Liver (tissue), 9 donors: ENCODE results near the gene ANO8. TPM values are rescaled to one million over a fixed set of nuclear protein-coding genes. Genes with fewer than 3 reads are reported as not detected.

ENCODE experiments used
- DNase-seq: peaks from one replicate; pipeline ENCODE4 v3.0.0-alpha.2; 2017; ENCODE audit warnings: low spot score
- H3K27ac ChIP-seq, 2 donors: one replicate each; pipeline ENCODE4 v1.7.0; 2013; ENCODE audit warnings: inconsistent platforms in 2 of 2, low read length in 2 of 2, control low read depth in 1 of 2, low read depth in 1 of 2, mild to moderate bottlenecking in 1 of 2
- H3K27me3 ChIP-seq, 4 donors: one replicate each; pipeline versions ENCODE4 v1.6.1 to v1.7.0; 2013; ENCODE audit warnings: low read length in 3 of 4, inconsistent platforms in 1 of 4, mild to moderate bottlenecking in 1 of 4, moderate library complexity in 1 of 4; ENCODE audit not compliant: control insufficient read depth in 4 of 4, insufficient read depth in 4 of 4
- H3K36me3 ChIP-seq, 4 donors: one replicate each; pipeline versions ENCODE4 v1.6.1 to v1.7.0; 2013; ENCODE audit warnings: low read length in 3 of 4, mild to moderate bottlenecking in 3 of 4, low read depth in 1 of 4, moderate library complexity in 1 of 4; ENCODE audit not compliant: control insufficient read depth in 4 of 4, insufficient read depth in 3 of 4
- H3K4me1 ChIP-seq, 4 donors: one replicate each; pipeline versions ENCODE4 v1.6.1 to v1.7.0; 2013; ENCODE audit warnings: low read length in 3 of 4, mild to moderate bottlenecking in 3 of 4, moderate library complexity in 1 of 4; ENCODE audit not compliant: control insufficient read depth in 4 of 4, insufficient read depth in 4 of 4
- H3K4me3 ChIP-seq, 3 donors: one replicate each; pipeline versions ENCODE4 v1.6.1 to v1.7.0; 2013; ENCODE audit warnings: low read length in 3 of 3, control low read depth in 1 of 3, low read depth in 1 of 3, mild to moderate bottlenecking in 1 of 3
- H3K9ac ChIP-seq, 2 donors: one replicate each; pipeline ENCODE4 v1.7.0; 2013; ENCODE audit warnings: low read length in 2 of 2, mild to moderate bottlenecking in 2 of 2, moderate library complexity in 2 of 2, control low read depth in 1 of 2, low read depth in 1 of 2
- H3K9me3 ChIP-seq, 4 donors: one replicate each; pipeline versions ENCODE4 v1.6.1 to v1.7.0; 2013; ENCODE audit warnings: low read length in 3 of 4; ENCODE audit not compliant: control insufficient read depth in 4 of 4
- ATF3 ChIP-seq: IDR thresholded peaks from 2 replicates; pipeline ENCODE4 v1.6.1; 2016; ENCODE audit warnings: antibody characterized with exemption
- FOXA2 ChIP-seq: IDR thresholded peaks from 2 replicates; pipeline ENCODE4 v1.6.1; 2016; ENCODE audit warnings: antibody characterized with exemption
- NR2F2 ChIP-seq: IDR thresholded peaks from 2 replicates; pipeline ENCODE4 v1.6.1; 2016; ENCODE audit warnings: antibody characterized with exemption
- RAD21 ChIP-seq, 2 donors: IDR thresholded peaks; 2 replicates each; pipeline ENCODE4 v1.6.1; 2016; ENCODE audit warnings: antibody characterized with exemption in 2 of 2, mild to moderate bottlenecking in 2 of 2
- REST ChIP-seq: IDR thresholded peaks from 2 replicates; pipeline ENCODE4 v1.6.1; 2016; ENCODE audit warnings: antibody characterized with exemption, mild to moderate bottlenecking
- SP1 ChIP-seq: IDR thresholded peaks from 2 replicates; pipeline ENCODE4 v1.6.1; 2018; ENCODE audit warnings: antibody characterized with exemption, mild to moderate bottlenecking
- YY1 ChIP-seq: IDR thresholded peaks from 2 replicates; pipeline ENCODE4 v1.6.1; 2016; ENCODE audit warnings: antibody characterized with exemption, mild to moderate bottlenecking
- WGBS: extraction: QIAGEN DNeasy Blood & Tissue Kit; methylation state at CpG from one replicate; pipeline ENCODE4 v1.1.7; 2013; 5-methylcytosine and 5-hydroxymethylcytosine counted together
- polyA plus RNA-seq, 2 donors: library from polyadenylated mRNA; stranded (reverse) in 1 of 2; unstranded in 1 of 2; fragments of 200-250 nt in 1 of 2; fragments of >200 nt in 1 of 2; fragmentation: Nextera tagmentation in 1 of 2; extraction: Ambion mirVana in 1 of 2; gene quantifications; one replicate each; pipeline versions ENCODE4 v1.2.1 to v1.2.3, GENCODE V29; 2013 to 2015
- total RNA-seq, 2 donors: library from RNA; depleted of rRNA; stranded (reverse); fragments of >200 nt; gene quantifications; one replicate each; pipeline ENCODE4 v1.2.3, GENCODE V29; 2014
- TF ChIP-seq, protein P1 (sequence below): IDR thresholded peaks from 2 replicates; pipeline ENCODE4 v1.6.1; 2016; ENCODE audit warnings: antibody characterized with exemption
- TF ChIP-seq, protein P2 (sequence below): fragments of 150-350 bp; IDR thresholded peaks from 2 replicates; pipeline ENCODE4 v1.5.1; 2017; ENCODE audit warnings: improper control_type of control experiment, low read depth, low read length; ENCODE audit not compliant: missing input control
- donor health status: healthy.
- donor health status: healthy.
- donor health status: healthy.
- donor health status: healthy.
- donor health status: healthy.

Gene ANO8
- total and polyA plus RNA-seq, 4 donors = 0.75 to 5.8 (median 2.1) TPM

GRCh38 chr19:17282488-17283125, 52.0 kb downstream of the ANO8 start:
- peaks cover 0 to 2% (median under 1%) of the 10 kb centered on the region in 4 donors for H3K36me3 ChIP-seq
- 4% methylated on average over 45 of the region's 45 CpGs for WGBS
- no peaks in the 10 kb centered on the region for H3K9me3 ChIP-seq
- H3K27ac ChIP-seq = no peak overlapping the region
- TF ChIP-seq, protein P1, sequence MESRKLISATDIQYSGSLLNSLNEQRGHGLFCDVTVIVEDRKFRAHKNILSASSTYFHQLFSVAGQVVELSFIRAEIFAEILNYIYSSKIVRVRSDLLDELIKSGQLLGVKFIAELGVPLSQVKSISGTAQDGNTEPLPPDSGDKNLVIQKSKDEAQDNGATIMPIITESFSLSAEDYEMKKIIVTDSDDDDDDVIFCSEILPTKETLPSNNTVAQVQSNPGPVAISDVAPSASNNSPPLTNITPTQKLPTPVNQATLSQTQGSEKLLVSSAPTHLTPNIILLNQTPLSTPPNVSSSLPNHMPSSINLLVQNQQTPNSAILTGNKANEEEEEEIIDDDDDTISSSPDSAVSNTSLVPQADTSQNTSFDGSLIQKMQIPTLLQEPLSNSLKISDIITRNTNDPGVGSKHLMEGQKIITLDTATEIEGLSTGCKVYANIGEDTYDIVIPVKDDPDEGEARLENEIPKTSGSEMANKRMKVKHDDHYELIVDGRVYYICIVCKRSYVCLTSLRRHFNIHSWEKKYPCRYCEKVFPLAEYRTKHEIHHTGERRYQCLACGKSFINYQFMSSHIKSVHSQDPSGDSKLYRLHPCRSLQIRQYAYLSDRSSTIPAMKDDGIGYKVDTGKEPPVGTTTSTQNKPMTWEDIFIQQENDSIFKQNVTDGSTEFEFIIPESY = no peak
- TF ChIP-seq RAD21 (IDR thresholded peaks at IDR 0.05) = peak; percentile 91 to 97
- TF ChIP-seq, protein P2, sequence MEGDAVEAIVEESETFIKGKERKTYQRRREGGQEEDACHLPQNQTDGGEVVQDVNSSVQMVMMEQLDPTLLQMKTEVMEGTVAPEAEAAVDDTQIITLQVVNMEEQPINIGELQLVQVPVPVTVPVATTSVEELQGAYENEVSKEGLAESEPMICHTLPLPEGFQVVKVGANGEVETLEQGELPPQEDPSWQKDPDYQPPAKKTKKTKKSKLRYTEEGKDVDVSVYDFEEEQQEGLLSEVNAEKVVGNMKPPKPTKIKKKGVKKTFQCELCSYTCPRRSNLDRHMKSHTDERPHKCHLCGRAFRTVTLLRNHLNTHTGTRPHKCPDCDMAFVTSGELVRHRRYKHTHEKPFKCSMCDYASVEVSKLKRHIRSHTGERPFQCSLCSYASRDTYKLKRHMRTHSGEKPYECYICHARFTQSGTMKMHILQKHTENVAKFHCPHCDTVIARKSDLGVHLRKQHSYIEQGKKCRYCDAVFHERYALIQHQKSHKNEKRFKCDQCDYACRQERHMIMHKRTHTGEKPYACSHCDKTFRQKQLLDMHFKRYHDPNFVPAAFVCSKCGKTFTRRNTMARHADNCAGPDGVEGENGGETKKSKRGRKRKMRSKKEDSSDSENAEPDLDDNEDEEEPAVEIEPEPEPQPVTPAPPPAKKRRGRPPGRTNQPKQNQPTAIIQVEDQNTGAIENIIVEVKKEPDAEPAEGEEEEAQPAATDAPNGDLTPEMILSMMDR = peak; percentile 91
- no peak overlapping the region for H3K9ac ChIP-seq
- H3K27me3 ChIP-seq = no peaks in the 10 kb centered on the region
- H3K4me1 ChIP-seq = peaks cover 3 to 19% (median 9%) of the 10 kb centered on the region in 4 donors
- DNase-seq = peak; percentile 94
- peak overlapping the region in 1 of 3 donors; percentile 36 for H3K4me3 ChIP-seq

- no peak within 1 kb of the TSS for H3K9ac ChIP-seq
- peak; percentile 87 for DNase-seq
- peaks cover 0 to 9% (median 5%) of the 10 kb centered on the region in 4 donors for H3K36me3 ChIP-seq
- peaks cover 3 to 19% (median 9%) of the 10 kb centered on the region in 4 donors for H3K4me1 ChIP-seq
- H3K9me3 ChIP-seq = no peaks in the 10 kb centered on the region
- WGBS = 10% methylated on average over 75 of the region's 75 CpGs
- no peak within 1 kb of the TSS for H3K27ac ChIP-seq
- H3K4me3 ChIP-seq = peak within 1 kb of the TSS in 1 of 3 donors; percentile 36
- no peak for TF ChIP-seq NR2F2
- TF ChIP-seq ATF3 = no peak
- no peak for TF ChIP-seq SP1
- TF ChIP-seq, protein P2 = no peak
- no peak for TF ChIP-seq FOXA2
- no peak for TF ChIP-seq YY1
- TF ChIP-seq REST = no peak
- no peaks in the 10 kb centered on the region for H3K27me3 ChIP-seq
These were observed 53.0 kb downstream of the ANO8 start, which contains the start of gene ANKLE1 for GRCh38 chr19:17281391-17282304. Gene ANKLE1, plus strand, starts transcription at chr19:17281901. Its CDS starts 20 bp downstream, at chr19:17281921.
